LoVo (cell line): ENCODE results near the gene NLRC3.

Experiments
- DNase-seq: peaks from one replicate; pipeline ENCODE4 v3.0.0-alpha.2; 2016; ENCODE audit warnings: low spot score

NLRC3 gene

GRCh38 chr16:3548445-3548844, 28.8 kb downstream of the NLRC3 start:
- no peak for DNase-seq

GRCh38 chr16:3546986-3547682, 30.1 kb downstream of the NLRC3 start:
- no peak for DNase-seq

- DNase-seq, result no peak
These were observed 34.4 kb downstream of the NLRC3 start for GRCh38 chr16:3542601-3543373.

GRCh38 chr16:3541527-3542155, 35.6 kb downstream of the NLRC3 start:
- no peak for DNase-seq

- no peak for DNase-seq
These were observed 39.0 kb downstream of the NLRC3 start for GRCh38 chr16:3538222-3538621.

- no peak for DNase-seq
These were observed 40.4 kb downstream of the NLRC3 start for GRCh38 chr16:3536851-3537250.

- DNase-seq, result no peak
These were observed 40.9 kb downstream of the NLRC3 start for GRCh38 chr16:3536271-3536731.

- no peak for DNase-seq
These were observed 43.1 kb downstream of the NLRC3 start for GRCh38 chr16:3534126-3534525.

- no peak for DNase-seq
These were observed 44.5 kb downstream of the NLRC3 start for GRCh38 chr16:3532741-3533140.

- DNase-seq, result no peak
These were observed 46.8 kb downstream of the NLRC3 start for GRCh38 chr16:3530371-3530914.

GRCh38 chr16:3529175-3529574, 48.0 kb downstream of the NLRC3 start:
- no peak for DNase-seq

- no peak for DNase-seq
These were observed 48.8 kb downstream of the NLRC3 start for GRCh38 chr16:3528406-3528805.

- DNase-seq, result peak; percentile 8
These were observed 49.9 kb downstream of the NLRC3 start for GRCh38 chr16:3527216-3527829.

GRCh38 chr16:3525951-3526350, 51.3 kb downstream of the NLRC3 start:
- DNase-seq, result no peak

GRCh38 chr16:3523281-3523680, 53.9 kb downstream of the NLRC3 start:
- DNase-seq, result no peak

- DNase-seq, result no peak
These were observed 56.4 kb downstream of the NLRC3 start for GRCh38 chr16:3520841-3521240.

- DNase-seq, result no peak
These were observed 56.8 kb downstream of the NLRC3 start for GRCh38 chr16:3520413-3520812.

GRCh38 chr16:3519581-3519980, 57.6 kb downstream of the NLRC3 start:
- DNase-seq, result no peak

- DNase-seq, result no peak
These were observed 58.2 kb downstream of the NLRC3 start for GRCh38 chr16:3518986-3519348.

- no peak for DNase-seq
These were observed 58.8 kb downstream of the NLRC3 start for GRCh38 chr16:3518292-3518985.

GRCh38 chr16:3515897-3516296, 61.3 kb downstream of the NLRC3 start:
- DNase-seq, result no peak

GRCh38 chr16:3514621-3515020, 62.6 kb downstream of the NLRC3 start:
- DNase-seq, result no peak
